Gastrocnemius medialis (tissue), 4 donors: ENCODE results near the gene APELA. TPM values are rescaled to one million over a fixed set of nuclear protein-coding genes. Genes with fewer than 3 reads are reported as not detected.

Source experiments
- ATAC-seq, 2 donors: fragments of 150-250 bp; one replicate each; pipeline ENCODE4 v1.9.1; 2016
- DNase-seq, 2 donors: peaks; one replicate each; pipeline ENCODE4 v3.0.0-alpha.2; 2019
- H3K27ac ChIP-seq, 4 donors: fragments of 200-600 bp; sonication (generic); 1 replicate in 1 of 4; 2 replicates in 3 of 4; pipeline ENCODE4 v1.5.1; 2016 to 2018; ENCODE audit warnings: mild to moderate bottlenecking in 2 of 4, moderate library complexity in 1 of 4
- H3K27me3 ChIP-seq, 3 donors: fragments of 200-600 bp; sonication (generic) in 2 of 3; 1 replicate in 1 of 3; 2 replicates in 2 of 3; pipeline versions ENCODE4 v1.5.1 to v1.6.0; 2016 to 2019; ENCODE audit warnings: mild to moderate bottlenecking in 1 of 3, moderate library complexity in 1 of 3
- H3K36me3 ChIP-seq, 2 donors: fragments of 200-600 bp; sonication (generic) in 1 of 2; one replicate each; pipeline ENCODE4 v1.5.1; 2017 to 2018
- H3K4me1 ChIP-seq, 2 donors: fragments of 200-600 bp; sonication (generic) in 1 of 2; one replicate each; pipeline ENCODE4 v1.5.1; 2016 to 2017; ENCODE audit warnings: mild to moderate bottlenecking in 2 of 2
- H3K4me3 ChIP-seq, 4 donors: fragments of 200-600 bp; sonication (generic) in 3 of 4; 1 replicate in 1 of 4; 2 replicates in 3 of 4; pipeline ENCODE4 v1.5.1; 2016 to 2019; ENCODE audit warnings: mild to moderate bottlenecking in 2 of 4
- H3K9me3 ChIP-seq, 3 donors: fragments of 200-600 bp; sonication (generic) in 2 of 3; 1 replicate in 1 of 3; 2 replicates in 2 of 3; pipeline ENCODE4 v1.5.1; 2016 to 2019
- CTCF ChIP-seq, 5 experiments: fragments of 450-650 bp in 3 of 5; fragments of 200-600 bp in 2 of 5; sonication (generic) in 2 of 5; IDR thresholded peaks in 4 of 5; conservative IDR thresholded peaks in 1 of 5; 1 replicate in 4 of 5; 2 replicates in 1 of 5; pipeline ENCODE4 v1.5.1; 2016 to 2019; ENCODE audit warnings: antibody characterized with exemption in 5 of 5, mild to moderate bottlenecking in 3 of 5, moderate library complexity in 3 of 5
- POLR2A ChIP-seq, 2 donors: fragments of 450-650 bp; IDR thresholded peaks; one replicate each; pipeline ENCODE4 v1.6.1; 2017; ENCODE audit warnings: antibody characterized with exemption in 2 of 2, mild to moderate bottlenecking in 2 of 2, moderate library complexity in 2 of 2
- in situ Hi-C, 4 donors: fragments of 200-750 bp; cut with MboI; loops; one replicate each; pipeline versions ENCODE4 v1.15.0 to v1.8.0; 2017; ENCODE audit warnings: low sequenced_read_pairs in 4 of 4
- intact Hi-C: fragments of 100-400 bp; cut with DNase I; formaldehyde crosslinking; loops from one replicate; pipeline ENCODE4 v1.15.1; 2023; ENCODE audit warnings: low total_unique reads
- total RNA-seq, 4 donors: library from RNA; depleted of rRNA; stranded (reverse); fragments of >200 nt; gene quantifications; one replicate each; pipeline versions ENCODE4 v1.1.0 to v1.2.3, GENCODE V29; 2016

The APELA gene
- total RNA-seq, 4 donors from 2014 or later, result not detected

GRCh38 chr4:164847967-164848649 lies 28.9 kb upstream of the APELA start:
- H3K9me3 ChIP-seq, result no peaks in the 10 kb centered on the region
- DNase-seq, result no peak
- no peak for TF ChIP-seq POLR2A (IDR thresholded peaks at IDR 0.05)
- TF ChIP-seq CTCF (IDR thresholded peaks at IDR 0.05 in 4 of 5, conservative IDR thresholded peaks at IDR 0.05 in 1 of 5), result no peak
- no peaks in the 10 kb centered on the region for H3K4me1 ChIP-seq
- no peak overlapping the region for H3K4me3 ChIP-seq
- ATAC-seq, result no peak
- H3K27me3 ChIP-seq, result no peaks in the 10 kb centered on the region
- H3K36me3 ChIP-seq, result no peaks in the 10 kb centered on the region
- no peak overlapping the region for H3K27ac ChIP-seq
- intact Hi-C loops, result no loop called here
- in situ Hi-C loops, result no loop called here

- Histone ChIP-seq H3K27me3 (no peaks in the 10 kb centered on the region), H3K27ac (no peak overlapping the region), H3K9me3 (no peaks in the 10 kb centered on the region), H3K4me3 (no peak overlapping the region), H3K36me3 (no peaks in the 10 kb centered on the region), H3K4me1 (no peaks in the 10 kb centered on the region)
- in situ Hi-C loops (no loop called here), intact Hi-C loops (no loop called here)
- ATAC-seq, result no peak
- TF ChIP-seq CTCF (IDR thresholded peaks at IDR 0.05 in 4 of 5, conservative IDR thresholded peaks at IDR 0.05 in 1 of 5) (no peak), POLR2A (IDR thresholded peaks at IDR 0.05) (no peak)
- DNase-seq, result no peak
These were observed 20.6 kb upstream of the APELA start for GRCh38 chr4:164856396-164856795.

GRCh38 chr4:164866817-164867490 lies 10.0 kb upstream of the APELA start:
- H3K4me1 ChIP-seq, result no peaks in the 10 kb centered on the region
- no peaks in the 10 kb centered on the region for H3K36me3 ChIP-seq
- in situ Hi-C loops (no loop called here), intact Hi-C loops (no loop called here)
- H3K9me3 ChIP-seq, result no peaks in the 10 kb centered on the region
- no peak for TF ChIP-seq CTCF (IDR thresholded peaks at IDR 0.05 in 4 of 5, conservative IDR thresholded peaks at IDR 0.05 in 1 of 5)
- TF ChIP-seq POLR2A (IDR thresholded peaks at IDR 0.05), result no peak
- ATAC-seq (no peak), DNase-seq (no peak)
- no peak overlapping the region for H3K27ac ChIP-seq
- H3K4me3 ChIP-seq, result no peak overlapping the region
- H3K27me3 ChIP-seq, result no peaks in the 10 kb centered on the region

- ATAC-seq, result no peak
- DNase-seq, result no peak
- H3K4me1 ChIP-seq, result no peaks in the 10 kb centered on the region
- no peaks in the 10 kb centered on the region for H3K36me3 ChIP-seq
- intact Hi-C loops (no loop called here), in situ Hi-C loops (no loop called here)
- H3K27ac ChIP-seq, result no peak overlapping the region
- H3K9me3 ChIP-seq, result no peaks in the 10 kb centered on the region
- H3K4me3 ChIP-seq, result no peak overlapping the region
- no peak for TF ChIP-seq POLR2A (IDR thresholded peaks at IDR 0.05)
- TF ChIP-seq CTCF (IDR thresholded peaks at IDR 0.05 in 4 of 5, conservative IDR thresholded peaks at IDR 0.05 in 1 of 5), result no peak
- no peaks in the 10 kb centered on the region for H3K27me3 ChIP-seq
These were observed 5.3 kb upstream of the APELA start for GRCh38 chr4:164871673-164872072.
